Measurements from ENCODE around the gene ZNF608.

DNA sequence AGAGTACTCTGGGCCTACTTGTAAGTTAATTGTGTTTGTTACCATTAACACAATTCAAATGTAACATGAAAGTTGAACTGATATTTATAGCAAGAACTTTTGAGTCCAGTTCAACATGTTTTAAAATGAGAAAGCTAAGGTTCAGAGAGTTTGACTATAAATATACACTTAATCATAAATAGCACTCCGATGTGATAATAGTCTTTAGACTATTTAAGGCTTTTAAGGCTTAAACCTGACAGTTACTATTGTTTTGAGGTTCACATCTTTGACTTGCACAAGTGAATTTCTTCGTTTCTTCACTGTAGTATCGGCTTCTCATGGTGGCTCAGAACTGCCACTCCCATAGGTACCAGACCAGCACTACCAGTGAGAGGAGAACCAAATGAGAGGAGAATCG is 42.4 kb downstream of the ZNF608 start:
- TF ChIP-seq ZFP3 (CRISPR knock-in tag; IDR thresholded peaks at IDR 0.05) (no peak), RARB (CRISPR knock-in tag; IDR thresholded peaks at IDR 0.05) (no peak), ZC3H10 (CRISPR knock-in tag; IDR thresholded peaks at IDR 0.05) (no peak), ZNF8 (CRISPR knock-in tag; IDR thresholded peaks at IDR 0.05) (no peak), OSR1 (CRISPR knock-in tag; IDR thresholded peaks at IDR 0.05) (no peak), CSRNP3 (CRISPR knock-in tag; IDR thresholded peaks at IDR 0.05) (no peak)
- TF ChIP-seq, protein P1, sequence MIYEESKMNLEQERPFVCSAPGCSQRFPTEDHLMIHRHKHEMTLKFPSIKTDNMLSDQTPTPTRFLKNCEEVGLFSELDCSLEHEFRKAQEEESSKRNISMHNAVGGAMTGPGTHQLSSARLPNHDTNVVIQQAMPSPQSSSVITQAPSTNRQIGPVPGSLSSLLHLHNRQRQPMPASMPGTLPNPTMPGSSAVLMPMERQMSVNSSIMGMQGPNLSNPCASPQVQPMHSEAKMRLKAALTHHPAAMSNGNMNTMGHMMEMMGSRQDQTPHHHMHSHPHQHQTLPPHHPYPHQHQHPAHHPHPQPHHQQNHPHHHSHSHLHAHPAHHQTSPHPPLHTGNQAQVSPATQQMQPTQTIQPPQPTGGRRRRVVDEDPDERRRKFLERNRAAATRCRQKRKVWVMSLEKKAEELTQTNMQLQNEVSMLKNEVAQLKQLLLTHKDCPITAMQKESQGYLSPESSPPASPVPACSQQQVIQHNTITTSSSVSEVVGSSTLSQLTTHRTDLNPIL (CRISPR knock-in tag; IDR thresholded peaks at IDR 0.05; ENCODE audit: low read depth) = no peak
- TF ChIP-seq, protein P2, sequence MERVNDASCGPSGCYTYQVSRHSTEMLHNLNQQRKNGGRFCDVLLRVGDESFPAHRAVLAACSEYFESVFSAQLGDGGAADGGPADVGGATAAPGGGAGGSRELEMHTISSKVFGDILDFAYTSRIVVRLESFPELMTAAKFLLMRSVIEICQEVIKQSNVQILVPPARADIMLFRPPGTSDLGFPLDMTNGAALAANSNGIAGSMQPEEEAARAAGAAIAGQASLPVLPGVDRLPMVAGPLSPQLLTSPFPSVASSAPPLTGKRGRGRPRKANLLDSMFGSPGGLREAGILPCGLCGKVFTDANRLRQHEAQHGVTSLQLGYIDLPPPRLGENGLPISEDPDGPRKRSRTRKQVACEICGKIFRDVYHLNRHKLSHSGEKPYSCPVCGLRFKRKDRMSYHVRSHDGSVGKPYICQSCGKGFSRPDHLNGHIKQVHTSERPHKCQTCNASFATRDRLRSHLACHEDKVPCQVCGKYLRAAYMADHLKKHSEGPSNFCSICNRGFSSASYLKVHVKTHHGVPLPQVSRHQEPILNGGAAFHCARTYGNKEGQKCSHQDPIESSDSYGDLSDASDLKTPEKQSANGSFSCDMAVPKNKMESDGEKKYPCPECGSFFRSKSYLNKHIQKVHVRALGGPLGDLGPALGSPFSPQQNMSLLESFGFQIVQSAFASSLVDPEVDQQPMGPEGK (CRISPR knock-in tag; IDR thresholded peaks at IDR 0.05; ENCODE audit: borderline replicate concordance) = no peak

All from SK-N-SH treated with all-trans-retinoic acid at 6 μM for 48 hours (cell line).